ENCODE measurements around the gene IRF9.

IRF9 gene

GRCh38 chr14:24212924-24213865, 52.1 kb downstream of the IRF9 start, which contains the start of gene CHMP4A:
Gene CHMP4A (minus strand): TSS chr14:24213488. CDS start chr14:24213439, 49 bp downstream.
- Histone ChIP-seq H3K27ac (peak within 1 kb of the TSS; percentile 97), H3K9me3 (no peaks in the 10 kb centered on the region), H3K27me3 (no peaks in the 10 kb centered on the region), H3K36me3 (peaks cover 35% of the 10 kb centered on the region), H3K4me3 (ENCODE audit: low read depth in 1 of 2, low read length in 1 of 2) (peak within 1 kb of the TSS; percentile 73 to 79), H3K4me1 (ENCODE audit: control insufficient read depth in 1 of 2, insufficient read depth in 1 of 2, low read depth in 1 of 2, low read length in 1 of 2) (peaks cover 27 to 35% of the 10 kb centered on the region in 2 experiments)
- peak; percentile 34 for TF ChIP-seq CTCF (IDR thresholded peaks at IDR 0.05)

- H3K4me3 ChIP-seq (ENCODE audit: low read depth in 1 of 2, low read length in 1 of 2) = peak overlapping the region; percentile 73 to 79
- H3K27ac ChIP-seq = peak overlapping the region; percentile 97
- no peak for TF ChIP-seq CTCF (IDR thresholded peaks at IDR 0.05)
- H3K4me1 ChIP-seq (ENCODE audit: control insufficient read depth in 1 of 2, insufficient read depth in 1 of 2, low read depth in 1 of 2, low read length in 1 of 2) = peaks cover 27 to 35% of the 10 kb centered on the region in 2 experiments
- H3K9me3 ChIP-seq = no peaks in the 10 kb centered on the region
- no peaks in the 10 kb centered on the region for H3K27me3 ChIP-seq
- peaks cover 30% of the 10 kb centered on the region for H3K36me3 ChIP-seq
These were observed 53.0 kb downstream of the IRF9 start for GRCh38 chr14:24213866-24214662.

- peak within 1 kb of the TSS; percentile 82 to 98 for H3K4me3 ChIP-seq (ENCODE audit: low read depth in 1 of 2, low read length in 1 of 2)
- H3K27me3 ChIP-seq = no peaks in the 10 kb centered on the region
- peak; percentile 83 for TF ChIP-seq CTCF (IDR thresholded peaks at IDR 0.05)
- H3K36me3 ChIP-seq = peaks cover 13% of the 10 kb centered on the region
- H3K4me1 ChIP-seq (ENCODE audit: control insufficient read depth in 1 of 2, insufficient read depth in 1 of 2, low read depth in 1 of 2, low read length in 1 of 2) = peaks cover 31 to 35% of the 10 kb centered on the region in 2 experiments
- H3K9me3 ChIP-seq = no peaks in the 10 kb centered on the region
- peak within 1 kb of the TSS; percentile 97 for H3K27ac ChIP-seq
These were observed 54.7 kb downstream of the IRF9 start, which contains the start of gene MDP1 for GRCh38 chr14:24215495-24216344. Gene MDP1 (minus strand): TSS chr14:24216066. CDS start chr14:24215955, 111 bp downstream.
